ENCODE results near the gene P2RY8. TPM values are rescaled to one million over a fixed set of nuclear protein-coding genes. Genes with fewer than 3 reads are reported as not detected.

Gene P2RY8
- total and polyA plus RNA-seq, 10 of the 15 experiments (the other 5 are each of a cell fraction or from before 2014, with no cell fraction given) = 2.0 to 64.4 (median 36.5) TPM

DNA sequence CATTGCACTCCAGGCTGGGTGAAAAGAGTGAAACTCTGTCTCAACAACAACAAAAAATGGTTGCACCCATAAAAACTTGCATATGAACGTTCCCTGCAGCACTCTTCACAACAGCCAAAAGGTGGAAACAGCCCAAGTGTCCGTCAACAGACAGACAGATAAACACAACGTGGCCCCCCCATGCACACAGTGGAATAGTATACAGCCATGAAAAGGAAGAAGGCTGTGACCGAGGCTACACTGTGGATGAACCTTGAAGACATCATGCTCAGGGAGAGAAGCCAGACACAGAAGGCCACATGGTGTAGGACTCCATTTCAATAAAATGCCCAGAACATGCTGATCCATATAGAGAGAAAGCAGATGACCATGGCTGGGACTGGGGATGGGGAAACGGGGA is 50.8 kb downstream of the P2RY8 start (continued):
- no peak for TF ChIP-seq POLR2AphosphoS2 (IDR thresholded peaks at IDR 0.05; ENCODE audit: low read depth, low read length)
- peak; percentile 81 for TF ChIP-seq ZNF24 (IDR thresholded peaks at IDR 0.05)
- no peak for TF ChIP-seq FOXK2 (IDR thresholded peaks at IDR 0.05)
- TF ChIP-seq ZNF217 (IDR thresholded peaks at IDR 0.05) = peak; percentile 78; the same call in 1 of the 2 replicates
- no peak for TF ChIP-seq SIN3A (IDR thresholded peaks at IDR 0.05; ENCODE audit: low read depth, low read length)
- no peak for TF ChIP-seq POLR2AphosphoS5 (IDR thresholded peaks at IDR 0.05; ENCODE audit: low read length)
- TF ChIP-seq EZH2 (IDR thresholded peaks at IDR 0.05; ENCODE audit: borderline replicate concordance, control insufficient read depth, low read depth, low read length) = no peak

GRCh38 chrX:1485033-1485432 is 52.0 kb downstream of the P2RY8 start:
- peak overlapping the region; percentile 44; the same call in 1 of the 2 replicates for H3K4me2 ChIP-seq (ENCODE audit: control insufficient read depth, insufficient read depth)
- H3K4me1 ChIP-seq (ENCODE audit: control insufficient read depth, insufficient read depth, low read length) = peaks cover 61% of the 10 kb centered on the region
- no peaks in the 10 kb centered on the region for H3K27me3 ChIP-seq (replicated peaks in 1 of 2; ENCODE audit: control insufficient read depth in 2 of 2, insufficient read depth in 2 of 2, low read length in 1 of 2)
- no TSS peak for BruUV-seq (replicated peaks)
- RAD21 ChIA-PET (ENCODE audit: unreplicated experiment) = no interaction called here
- peaks cover 35% of the 10 kb centered on the region for H3K79me2 ChIP-seq (ENCODE audit: control insufficient read depth, insufficient read depth, low read length)
- 73% methylated on average over 9 of the region's 9 CpGs for WGBS (ENCODE audit: insufficient coverage, insufficient replicate concordance, low lambda C conversion rate, missing lambda C conversion rate)
- H3K36me3 ChIP-seq (ENCODE audit: control insufficient read depth in 2 of 2, insufficient read depth in 2 of 2, low read length in 1 of 2) = peaks cover 15 to 25% of the 10 kb centered on the region in 2 experiments; a peak in 3 of 4 replicates
- H3K4me3 ChIP-seq = 0 out of 2 replicates have a peak overlapping the region, but pooled peaks have one; percentile 15
- POLR2A ChIA-PET = no interaction called here
- peak overlapping the region; percentile 69; the same call in 1 of the 2 replicates for H3K9ac ChIP-seq (ENCODE audit: control insufficient read depth, insufficient read depth, low read length)
- CTCF ChIA-PET = no interaction called here
- TF ChIP-seq, protein P1, sequence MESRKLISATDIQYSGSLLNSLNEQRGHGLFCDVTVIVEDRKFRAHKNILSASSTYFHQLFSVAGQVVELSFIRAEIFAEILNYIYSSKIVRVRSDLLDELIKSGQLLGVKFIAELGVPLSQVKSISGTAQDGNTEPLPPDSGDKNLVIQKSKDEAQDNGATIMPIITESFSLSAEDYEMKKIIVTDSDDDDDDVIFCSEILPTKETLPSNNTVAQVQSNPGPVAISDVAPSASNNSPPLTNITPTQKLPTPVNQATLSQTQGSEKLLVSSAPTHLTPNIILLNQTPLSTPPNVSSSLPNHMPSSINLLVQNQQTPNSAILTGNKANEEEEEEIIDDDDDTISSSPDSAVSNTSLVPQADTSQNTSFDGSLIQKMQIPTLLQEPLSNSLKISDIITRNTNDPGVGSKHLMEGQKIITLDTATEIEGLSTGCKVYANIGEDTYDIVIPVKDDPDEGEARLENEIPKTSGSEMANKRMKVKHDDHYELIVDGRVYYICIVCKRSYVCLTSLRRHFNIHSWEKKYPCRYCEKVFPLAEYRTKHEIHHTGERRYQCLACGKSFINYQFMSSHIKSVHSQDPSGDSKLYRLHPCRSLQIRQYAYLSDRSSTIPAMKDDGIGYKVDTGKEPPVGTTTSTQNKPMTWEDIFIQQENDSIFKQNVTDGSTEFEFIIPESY (IDR thresholded peaks at IDR 0.05) = 0 out of 2 replicates have a peak, but pooled peaks have one; percentile 28
- TF ChIP-seq ZNF24 (IDR thresholded peaks at IDR 0.05) (peak; percentile 16; the same call in 1 of the 2 replicates), NFYB (IDR thresholded peaks at IDR 0.05; ENCODE audit: insufficient read depth, low read depth, low read length) (no peak), SMARCA5 (IDR thresholded peaks at IDR 0.05) (peak; percentile 78; the same call in 1 of the 2 replicates)
- H4K20me1 ChIP-seq (ENCODE audit: control insufficient read depth, insufficient read depth) = no peaks in the 10 kb centered on the region
- no peak for DNase-seq (ENCODE audit: low read depth, low spot score)
- in situ Hi-C loops (cut with MboI) (no loop called here), intact Hi-C loops (cut with micrococcal nuclease; ENCODE audit: unreplicated experiment) (no loop called here)
- ATAC-seq = no peak
- H2AFZ ChIP-seq (ENCODE audit: control insufficient read depth, low read depth, low read length) = no peak overlapping the region
- SMC1A ChIA-PET (ENCODE audit: uncharacterized antibody, unreplicated experiment) = no interaction called here
- H3K9me3 ChIP-seq (replicated peaks; ENCODE audit: control insufficient read depth, insufficient read depth, low read length) = peaks cover 4% of the 10 kb centered on the region
- FAIRE-seq = no peak
- H3K27ac ChIP-seq (ENCODE audit: control insufficient read depth, insufficient read depth) = peak overlapping the region; percentile 98
